GM12878 (cell line): ENCODE measurements around the gene DENND1A. TPM values are rescaled to one million over a fixed set of nuclear protein-coding genes. Genes with fewer than 3 reads are reported as not detected.

Experiments used
- ASH2L ChIP-seq: fragments of 300-600, 200-600 bp; sonication (generic); IDR thresholded peaks from 2 replicates; pipeline ENCODE4 v1.6.1; 2017; ENCODE audit warnings: low read depth, mild to moderate bottlenecking, borderline replicate concordance
- ATF7 ChIP-seq: fragments of 450-650 bp; IDR thresholded peaks from 2 replicates; pipeline ENCODE4 v1.6.1; 2016; ENCODE audit warnings: low read depth, mild to moderate bottlenecking
- CREB1 ChIP-seq: IDR thresholded peaks from 2 replicates; pipeline ENCODE4 v1.6.1; 2012; ENCODE audit warnings: low read depth, mild to moderate bottlenecking, inconsistent platforms
- EP300 ChIP-seq, 2 experiments: fragments of 150-350 bp in 1 of 2; IDR thresholded peaks; 2 replicates each; pipeline ENCODE4 v1.6.1; 2011 to 2012; ENCODE audit warnings: low read depth in 2 of 2, low read length in 2 of 2, borderline replicate concordance in 1 of 2, improper control_type of control experiment in 1 of 2, inconsistent platforms in 1 of 2; ENCODE audit not compliant: control insufficient read depth in 1 of 2
- KDM1A ChIP-seq: fragments of 200-600 bp; sonication (generic); IDR thresholded peaks from 2 replicates; pipeline ENCODE4 v1.6.1; 2016; ENCODE audit warnings: borderline replicate concordance
- NBN ChIP-seq: fragments of 450-650 bp; IDR thresholded peaks from 2 replicates; pipeline ENCODE4 v1.6.1; 2016
- POLR2AphosphoS2 ChIP-seq: IDR thresholded peaks from 2 replicates; pipeline ENCODE4 v1.6.1; 2011; ENCODE audit warnings: low read depth, mild to moderate bottlenecking, low read length, improper control_type of control experiment, moderate library complexity
- RFX5 ChIP-seq: IDR thresholded peaks from 2 replicates; pipeline ENCODE4 v1.6.1; 2011; ENCODE audit warnings: low read depth, low read length, improper control_type of control experiment
- RUNX3 ChIP-seq: IDR thresholded peaks from 2 replicates; pipeline ENCODE4 v1.6.1; 2012; ENCODE audit warnings: low read length, inconsistent platforms
- TARDBP ChIP-seq: IDR thresholded peaks from 2 replicates; pipeline ENCODE4 v1.6.1; 2016; ENCODE audit warnings: borderline replicate concordance
- ZNF217 ChIP-seq: fragments of 450-650 bp; IDR thresholded peaks from 2 replicates; pipeline ENCODE4 v1.6.1; 2017; ENCODE audit warnings: antibody characterized with exemption, mild to moderate bottlenecking
- polyA plus RNA-seq, 11 experiments: library from polyadenylated mRNA; depleted of rRNA in 4 of 11; unstranded in 6 of 11; stranded (reverse) in 5 of 11; fragments of >200 nt; fragmentation: Nextera tagmentation in 4 of 11; fragmentation: Illumina TruSeq in 1 of 11; extraction: Ambion mirVana in 4 of 11; extraction: Trizol in 1 of 11; gene quantifications; 1 replicate in 1 of 11; 2 replicates in 10 of 11; pipeline versions ENCODE4 v1.2.1 to v1.2.3, GENCODE V29; 2011 to 2016; ENCODE audit warnings: inconsistent platforms in 2 of 11, missing spikeins in 2 of 11, low read depth in 1 of 11
- total RNA-seq, 4 experiments: library from RNA; depleted of rRNA in 3 of 4; stranded (reverse); fragments of >200 nt in 3 of 4; fragmentation: Illumina TruSeq in 1 of 4; extraction: Trizol in 1 of 4; gene quantifications; 2 replicates each; pipeline versions ENCODE4 v1.2.1 to v1.2.3, GENCODE V29; 2013 to 2021
- TF ChIP-seq, protein P1 (sequence below): IDR thresholded peaks from 2 replicates; pipeline ENCODE4 v1.6.1; 2012; ENCODE audit warnings: mild to moderate bottlenecking, low read depth, low read length
- TF ChIP-seq, protein P2 (sequence below): fragments of 450-650 bp; formaldehyde crosslinking; IDR thresholded peaks from 2 replicates; pipeline ENCODE4 v1.4.0; 2020; ENCODE audit warnings: mild to moderate bottlenecking, moderate library complexity
- TF ChIP-seq, protein P3 (sequence below): fragments of 450-650 bp; IDR thresholded peaks from 2 replicates; pipeline ENCODE4 v1.6.1; 2017; ENCODE audit warnings: borderline replicate concordance
- TF ChIP-seq, protein P4 (sequence below): fragments of 450-650 bp; IDR thresholded peaks from 2 replicates; pipeline ENCODE4 v1.6.1; 2017; ENCODE audit warnings: mild to moderate bottlenecking, moderate library complexity
- TF ChIP-seq, protein P5 (sequence below): fragments of 450-650 bp; conservative IDR thresholded peaks from 2 replicates; pipeline ENCODE4 v1.6.1; 2017; ENCODE audit warnings: mild to moderate bottlenecking, moderate library complexity

DENND1A gene
- total and polyA plus RNA-seq, 10 of the 15 experiments (the other 5 are each of a cell fraction or from before 2014, with no cell fraction given), result 14.1 to 48.6 (median 35.2) TPM

DNA sequence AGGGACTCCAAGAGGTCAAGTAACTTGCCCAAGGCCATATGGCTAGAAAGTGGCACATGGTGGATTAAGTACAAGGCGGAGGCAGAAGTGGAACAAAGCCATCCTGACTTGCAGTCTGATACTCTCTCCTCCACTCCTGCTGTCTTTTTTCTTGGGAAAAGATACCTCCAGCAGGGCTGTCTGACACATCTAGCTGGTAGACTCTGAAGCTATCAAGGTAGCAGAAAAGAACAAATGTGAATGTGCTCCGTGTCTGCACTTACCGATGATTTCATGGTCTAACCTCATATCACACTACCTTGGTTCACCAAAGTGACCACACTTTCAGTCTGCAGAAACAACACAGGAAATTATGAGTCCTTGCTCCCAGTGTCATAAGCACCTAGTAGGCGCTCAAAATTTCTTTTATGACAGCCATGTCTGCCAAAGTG, 289.1 kb downstream of the DENND1A start (continued):
- TF ChIP-seq RUNX3, result peak; percentile 91
- no peak for TF ChIP-seq ASH2L
- TF ChIP-seq, protein P1, sequence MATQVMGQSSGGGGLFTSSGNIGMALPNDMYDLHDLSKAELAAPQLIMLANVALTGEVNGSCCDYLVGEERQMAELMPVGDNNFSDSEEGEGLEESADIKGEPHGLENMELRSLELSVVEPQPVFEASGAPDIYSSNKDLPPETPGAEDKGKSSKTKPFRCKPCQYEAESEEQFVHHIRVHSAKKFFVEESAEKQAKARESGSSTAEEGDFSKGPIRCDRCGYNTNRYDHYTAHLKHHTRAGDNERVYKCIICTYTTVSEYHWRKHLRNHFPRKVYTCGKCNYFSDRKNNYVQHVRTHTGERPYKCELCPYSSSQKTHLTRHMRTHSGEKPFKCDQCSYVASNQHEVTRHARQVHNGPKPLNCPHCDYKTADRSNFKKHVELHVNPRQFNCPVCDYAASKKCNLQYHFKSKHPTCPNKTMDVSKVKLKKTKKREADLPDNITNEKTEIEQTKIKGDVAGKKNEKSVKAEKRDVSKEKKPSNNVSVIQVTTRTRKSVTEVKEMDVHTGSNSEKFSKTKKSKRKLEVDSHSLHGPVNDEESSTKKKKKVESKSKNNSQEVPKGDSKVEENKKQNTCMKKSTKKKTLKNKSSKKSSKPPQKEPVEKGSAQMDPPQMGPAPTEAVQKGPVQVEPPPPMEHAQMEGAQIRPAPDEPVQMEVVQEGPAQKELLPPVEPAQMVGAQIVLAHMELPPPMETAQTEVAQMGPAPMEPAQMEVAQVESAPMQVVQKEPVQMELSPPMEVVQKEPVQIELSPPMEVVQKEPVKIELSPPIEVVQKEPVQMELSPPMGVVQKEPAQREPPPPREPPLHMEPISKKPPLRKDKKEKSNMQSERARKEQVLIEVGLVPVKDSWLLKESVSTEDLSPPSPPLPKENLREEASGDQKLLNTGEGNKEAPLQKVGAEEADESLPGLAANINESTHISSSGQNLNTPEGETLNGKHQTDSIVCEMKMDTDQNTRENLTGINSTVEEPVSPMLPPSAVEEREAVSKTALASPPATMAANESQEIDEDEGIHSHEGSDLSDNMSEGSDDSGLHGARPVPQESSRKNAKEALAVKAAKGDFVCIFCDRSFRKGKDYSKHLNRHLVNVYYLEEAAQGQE, result no peak
- peak; percentile 49 to 79; a peak in 3 of 4 replicates for TF ChIP-seq EP300 (IDR thresholded peaks at IDR 0.05; ENCODE audit: borderline replicate concordance in 1 of 2, control insufficient read depth in 1 of 2, low read depth in 2 of 2, low read length in 2 of 2)
- TF ChIP-seq CREB1, result no peak
- TF ChIP-seq, protein P2, sequence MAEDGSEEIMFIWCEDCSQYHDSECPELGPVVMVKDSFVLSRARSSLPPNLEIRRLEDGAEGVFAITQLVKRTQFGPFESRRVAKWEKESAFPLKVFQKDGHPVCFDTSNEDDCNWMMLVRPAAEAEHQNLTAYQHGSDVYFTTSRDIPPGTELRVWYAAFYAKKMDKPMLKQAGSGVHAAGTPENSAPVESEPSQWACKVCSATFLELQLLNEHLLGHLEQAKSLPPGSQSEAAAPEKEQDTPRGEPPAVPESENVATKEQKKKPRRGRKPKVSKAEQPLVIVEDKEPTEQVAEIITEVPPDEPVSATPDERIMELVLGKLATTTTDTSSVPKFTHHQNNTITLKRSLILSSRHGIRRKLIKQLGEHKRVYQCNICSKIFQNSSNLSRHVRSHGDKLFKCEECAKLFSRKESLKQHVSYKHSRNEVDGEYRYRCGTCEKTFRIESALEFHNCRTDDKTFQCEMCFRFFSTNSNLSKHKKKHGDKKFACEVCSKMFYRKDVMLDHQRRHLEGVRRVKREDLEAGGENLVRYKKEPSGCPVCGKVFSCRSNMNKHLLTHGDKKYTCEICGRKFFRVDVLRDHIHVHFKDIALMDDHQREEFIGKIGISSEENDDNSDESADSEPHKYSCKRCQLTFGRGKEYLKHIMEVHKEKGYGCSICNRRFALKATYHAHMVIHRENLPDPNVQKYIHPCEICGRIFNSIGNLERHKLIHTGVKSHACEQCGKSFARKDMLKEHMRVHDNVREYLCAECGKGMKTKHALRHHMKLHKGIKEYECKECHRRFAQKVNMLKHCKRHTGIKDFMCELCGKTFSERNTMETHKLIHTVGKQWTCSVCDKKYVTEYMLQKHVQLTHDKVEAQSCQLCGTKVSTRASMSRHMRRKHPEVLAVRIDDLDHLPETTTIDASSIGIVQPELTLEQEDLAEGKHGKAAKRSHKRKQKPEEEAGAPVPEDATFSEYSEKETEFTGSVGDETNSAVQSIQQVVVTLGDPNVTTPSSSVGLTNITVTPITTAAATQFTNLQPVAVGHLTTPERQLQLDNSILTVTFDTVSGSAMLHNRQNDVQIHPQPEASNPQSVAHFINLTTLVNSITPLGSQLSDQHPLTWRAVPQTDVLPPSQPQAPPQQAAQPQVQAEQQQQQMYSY (CRISPR knock-in tag), result no peak
- peak; percentile 37; the same call in 1 of the 2 replicates for TF ChIP-seq ZNF217
- no peak for TF ChIP-seq TARDBP
- no peak for TF ChIP-seq RFX5
- TF ChIP-seq NBN, result no peak
- TF ChIP-seq KDM1A, result no peak
- TF ChIP-seq, protein P3, sequence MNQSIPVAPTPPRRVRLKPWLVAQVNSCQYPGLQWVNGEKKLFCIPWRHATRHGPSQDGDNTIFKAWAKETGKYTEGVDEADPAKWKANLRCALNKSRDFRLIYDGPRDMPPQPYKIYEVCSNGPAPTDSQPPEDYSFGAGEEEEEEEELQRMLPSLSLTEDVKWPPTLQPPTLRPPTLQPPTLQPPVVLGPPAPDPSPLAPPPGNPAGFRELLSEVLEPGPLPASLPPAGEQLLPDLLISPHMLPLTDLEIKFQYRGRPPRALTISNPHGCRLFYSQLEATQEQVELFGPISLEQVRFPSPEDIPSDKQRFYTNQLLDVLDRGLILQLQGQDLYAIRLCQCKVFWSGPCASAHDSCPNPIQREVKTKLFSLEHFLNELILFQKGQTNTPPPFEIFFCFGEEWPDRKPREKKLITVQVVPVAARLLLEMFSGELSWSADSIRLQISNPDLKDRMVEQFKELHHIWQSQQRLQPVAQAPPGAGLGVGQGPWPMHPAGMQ, result peak; percentile 51; the same call in 1 of the 2 replicates
- TF ChIP-seq, protein P4, sequence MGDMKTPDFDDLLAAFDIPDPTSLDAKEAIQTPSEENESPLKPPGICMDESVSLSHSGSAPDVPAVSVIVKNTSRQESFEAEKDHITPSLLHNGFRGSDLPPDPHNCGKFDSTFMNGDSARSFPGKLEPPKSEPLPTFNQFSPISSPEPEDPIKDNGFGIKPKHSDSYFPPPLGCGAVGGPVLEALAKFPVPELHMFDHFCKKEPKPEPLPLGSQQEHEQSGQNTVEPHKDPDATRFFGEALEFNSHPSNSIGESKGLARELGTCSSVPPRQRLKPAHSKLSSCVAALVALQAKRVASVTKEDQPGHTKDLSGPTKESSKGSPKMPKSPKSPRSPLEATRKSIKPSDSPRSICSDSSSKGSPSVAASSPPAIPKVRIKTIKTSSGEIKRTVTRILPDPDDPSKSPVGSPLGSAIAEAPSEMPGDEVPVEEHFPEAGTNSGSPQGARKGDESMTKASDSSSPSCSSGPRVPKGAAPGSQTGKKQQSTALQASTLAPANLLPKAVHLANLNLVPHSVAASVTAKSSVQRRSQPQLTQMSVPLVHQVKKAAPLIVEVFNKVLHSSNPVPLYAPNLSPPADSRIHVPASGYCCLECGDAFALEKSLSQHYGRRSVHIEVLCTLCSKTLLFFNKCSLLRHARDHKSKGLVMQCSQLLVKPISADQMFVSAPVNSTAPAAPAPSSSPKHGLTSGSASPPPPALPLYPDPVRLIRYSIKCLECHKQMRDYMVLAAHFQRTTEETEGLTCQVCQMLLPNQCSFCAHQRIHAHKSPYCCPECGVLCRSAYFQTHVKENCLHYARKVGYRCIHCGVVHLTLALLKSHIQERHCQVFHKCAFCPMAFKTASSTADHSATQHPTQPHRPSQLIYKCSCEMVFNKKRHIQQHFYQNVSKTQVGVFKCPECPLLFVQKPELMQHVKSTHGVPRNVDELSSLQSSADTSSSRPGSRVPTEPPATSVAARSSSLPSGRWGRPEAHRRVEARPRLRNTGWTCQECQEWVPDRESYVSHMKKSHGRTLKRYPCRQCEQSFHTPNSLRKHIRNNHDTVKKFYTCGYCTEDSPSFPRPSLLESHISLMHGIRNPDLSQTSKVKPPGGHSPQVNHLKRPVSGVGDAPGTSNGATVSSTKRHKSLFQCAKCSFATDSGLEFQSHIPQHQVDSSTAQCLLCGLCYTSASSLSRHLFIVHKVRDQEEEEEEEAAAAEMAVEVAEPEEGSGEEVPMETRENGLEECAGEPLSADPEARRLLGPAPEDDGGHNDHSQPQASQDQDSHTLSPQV, result no peak
- peak; percentile 89 for TF ChIP-seq ATF7
- TF ChIP-seq, protein P5, sequence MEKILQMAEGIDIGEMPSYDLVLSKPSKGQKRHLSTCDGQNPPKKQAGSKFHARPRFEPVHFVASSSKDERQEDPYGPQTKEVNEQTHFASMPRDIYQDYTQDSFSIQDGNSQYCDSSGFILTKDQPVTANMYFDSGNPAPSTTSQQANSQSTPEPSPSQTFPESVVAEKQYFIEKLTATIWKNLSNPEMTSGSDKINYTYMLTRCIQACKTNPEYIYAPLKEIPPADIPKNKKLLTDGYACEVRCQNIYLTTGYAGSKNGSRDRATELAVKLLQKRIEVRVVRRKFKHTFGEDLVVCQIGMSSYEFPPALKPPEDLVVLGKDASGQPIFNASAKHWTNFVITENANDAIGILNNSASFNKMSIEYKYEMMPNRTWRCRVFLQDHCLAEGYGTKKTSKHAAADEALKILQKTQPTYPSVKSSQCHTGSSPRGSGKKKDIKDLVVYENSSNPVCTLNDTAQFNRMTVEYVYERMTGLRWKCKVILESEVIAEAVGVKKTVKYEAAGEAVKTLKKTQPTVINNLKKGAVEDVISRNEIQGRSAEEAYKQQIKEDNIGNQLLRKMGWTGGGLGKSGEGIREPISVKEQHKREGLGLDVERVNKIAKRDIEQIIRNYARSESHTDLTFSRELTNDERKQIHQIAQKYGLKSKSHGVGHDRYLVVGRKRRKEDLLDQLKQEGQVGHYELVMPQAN, result no peak
- TF ChIP-seq POLR2AphosphoS2, result no peak
